ENCODE measurements around the gene ZNF710. TPM values are rescaled to one million over a fixed set of nuclear protein-coding genes. Genes with fewer than 3 reads are reported as not detected.

The ZNF710 gene
- total and polyA plus RNA-seq, 2 experiments from 2014 or later = 15.9 to 18.2 TPM

- Histone ChIP-seq H3K79me2 (replicated peaks; ENCODE audit: insufficient read depth) (no peaks in the 10 kb centered on the region), H3K36me3 (ENCODE audit: insufficient read depth) (no peaks in the 10 kb centered on the region), H4K20me1 (replicated peaks; ENCODE audit: insufficient read depth) (no peaks in the 10 kb centered on the region), H3K27me3 (ENCODE audit: insufficient read depth) (peaks cover 49% of the 10 kb centered on the region), H3K4me2 (no peak overlapping the region), H2AFZ (no peak overlapping the region), H3K27ac (ENCODE audit: low read depth) (no peak overlapping the region), H3K4me1 (ENCODE audit: insufficient read depth) (peaks cover 13% of the 10 kb centered on the region), H3F3A (replicated peaks; ENCODE audit: low read depth) (peaks cover 3% of the 10 kb centered on the region; the same call in 1 of the 2 replicates), H3K4me3 (no peak overlapping the region), H3K9me2 (ENCODE audit: insufficient read depth) (no peaks in the 10 kb centered on the region)
- 0 out of 3 replicates have a peak, but pooled peaks cover 3% of the 10 kb centered on the region for H3K36me3 Mint-ChIP-seq (ENCODE audit: low read depth)
- DNase-seq (ENCODE audit: low spot score) = no peak
- TF ChIP-seq JUNB (IDR thresholded peaks at IDR 0.05; ENCODE audit: unreplicated experiment) = no peak
- no peak for TF ChIP-seq ZNF114 (CRISPR knock-in tag; IDR thresholded peaks at IDR 0.05)
- H3K27me3 Mint-ChIP-seq (ENCODE audit: insufficient read depth, low read depth, poor library complexity) = peaks cover 45% of the 10 kb centered on the region
- H3K27ac Mint-ChIP-seq = no peak overlapping the region
- H3K4me1 Mint-ChIP-seq = peaks cover 20% of the 10 kb centered on the region; the same call in 2 of the 3 replicates
- H3K4me3 Mint-ChIP-seq = no peak overlapping the region
- H3K9me3 Mint-ChIP-seq = peaks cover 14% of the 10 kb centered on the region; the same call in 2 of the 3 replicates
- no peak for ATAC-seq
Measured at GRCh38 chr15:89984421-89985010, 16.6 kb upstream of the ZNF710 start.

GRCh38 chr15:89985111-89985510 lies 16.0 kb upstream of the ZNF710 start:
- no peak for ATAC-seq
- H3K9me2 ChIP-seq (ENCODE audit: insufficient read depth) = no peaks in the 10 kb centered on the region
- H3K4me1 Mint-ChIP-seq = peaks cover 20% of the 10 kb centered on the region; the same call in 2 of the 3 replicates
- H3K4me3 Mint-ChIP-seq = no peak overlapping the region
- no peaks in the 10 kb centered on the region for H3K79me2 ChIP-seq (replicated peaks; ENCODE audit: insufficient read depth)
- no peak for DNase-seq (ENCODE audit: low spot score)
- peaks cover 13% of the 10 kb centered on the region for H3K4me1 ChIP-seq (ENCODE audit: insufficient read depth)
- no peak overlapping the region for H2AFZ ChIP-seq
- no peaks in the 10 kb centered on the region for H4K20me1 ChIP-seq (replicated peaks; ENCODE audit: insufficient read depth)
- H3K27ac ChIP-seq (ENCODE audit: low read depth) = no peak overlapping the region
- H3K9me3 Mint-ChIP-seq = peaks cover 14% of the 10 kb centered on the region; the same call in 2 of the 3 replicates
- peaks cover 3% of the 10 kb centered on the region; the same call in 1 of the 2 replicates for H3F3A ChIP-seq (replicated peaks; ENCODE audit: low read depth)
- H3K4me2 ChIP-seq = no peak overlapping the region
- H3K36me3 Mint-ChIP-seq (ENCODE audit: low read depth) = 0 out of 3 replicates have a peak, but pooled peaks cover 3% of the 10 kb centered on the region
- no peak overlapping the region for H3K4me3 ChIP-seq
- H3K27me3 ChIP-seq (ENCODE audit: insufficient read depth) = peaks cover 44% of the 10 kb centered on the region
- no peaks in the 10 kb centered on the region for H3K36me3 ChIP-seq (ENCODE audit: insufficient read depth)
- no peak overlapping the region for H3K27ac Mint-ChIP-seq
- peaks cover 42% of the 10 kb centered on the region for H3K27me3 Mint-ChIP-seq (ENCODE audit: insufficient read depth, low read depth, poor library complexity)
- TF ChIP-seq JUNB (IDR thresholded peaks at IDR 0.05; ENCODE audit: unreplicated experiment) (no peak), POLR2AphosphoS5 (IDR thresholded peaks at IDR 0.05; ENCODE audit: low read depth) (no peak), ZNF114 (CRISPR knock-in tag; IDR thresholded peaks at IDR 0.05) (no peak), REST (IDR thresholded peaks at IDR 0.05; ENCODE audit: unreplicated experiment) (no peak), EZH2 (IDR thresholded peaks at IDR 0.05; ENCODE audit: low read depth, unreplicated experiment) (no peak), ZNF462 (CRISPR knock-in tag; IDR thresholded peaks at IDR 0.05) (no peak), EZH2phosphoT487 (IDR thresholded peaks at IDR 0.05; ENCODE audit: unreplicated experiment) (no peak), NANOG (IDR thresholded peaks at IDR 0.05; ENCODE audit: borderline replicate concordance) (no peak), ZNF331 (CRISPR knock-in tag; IDR thresholded peaks at IDR 0.05; ENCODE audit: low read depth) (no peak)
